HEK293T (cell line): ENCODE results near the gene PIK3CB.

Experiments
- BHLHE40 ChIP-seq: fragments of 450-650 bp; IDR thresholded peaks from 2 replicates; pipeline ENCODE4 v1.6.1; 2016; ENCODE audit warnings: mild to moderate bottlenecking, moderate library complexity, borderline replicate concordance
- CTBP1 ChIP-seq: fragments of 450-650 bp; IDR thresholded peaks from 2 replicates; pipeline ENCODE4 v1.6.1; 2016; ENCODE audit warnings: borderline replicate concordance
- ELF4 ChIP-seq: fragments of 450-650 bp; IDR thresholded peaks from 2 replicates; pipeline ENCODE4 v1.6.1; 2017; ENCODE audit warnings: antibody characterized with exemption
- FOXA1 ChIP-seq: fragments of 450-650 bp; IDR thresholded peaks from 2 replicates; pipeline ENCODE4 v1.6.1; 2016; ENCODE audit warnings: mild to moderate bottlenecking
- FOXM1 ChIP-seq: fragments of 450-650 bp; IDR thresholded peaks from 2 replicates; pipeline ENCODE4 v1.6.1; 2017; ENCODE audit warnings: mild to moderate bottlenecking, borderline replicate concordance
- NFRKB ChIP-seq: fragments of 450-650 bp; IDR thresholded peaks from 2 replicates; pipeline ENCODE4 v1.6.1; 2016; ENCODE audit warnings: mild to moderate bottlenecking, moderate library complexity
- SP1 ChIP-seq: fragments of 450-650 bp; IDR thresholded peaks from 2 replicates; pipeline ENCODE4 v1.6.1; 2017
- SUZ12 ChIP-seq: fragments of 450-650 bp; IDR thresholded peaks from 2 replicates; pipeline ENCODE4 v1.6.1; 2016; ENCODE audit warnings: mild to moderate bottlenecking
- TARDBP ChIP-seq: fragments of 450-650 bp; IDR thresholded peaks from 2 replicates; pipeline ENCODE4 v1.6.1; 2016
- ZNF384 ChIP-seq: fragments of 450-650 bp; IDR thresholded peaks from 2 replicates; pipeline ENCODE4 v1.6.1; 2016

DNA sequence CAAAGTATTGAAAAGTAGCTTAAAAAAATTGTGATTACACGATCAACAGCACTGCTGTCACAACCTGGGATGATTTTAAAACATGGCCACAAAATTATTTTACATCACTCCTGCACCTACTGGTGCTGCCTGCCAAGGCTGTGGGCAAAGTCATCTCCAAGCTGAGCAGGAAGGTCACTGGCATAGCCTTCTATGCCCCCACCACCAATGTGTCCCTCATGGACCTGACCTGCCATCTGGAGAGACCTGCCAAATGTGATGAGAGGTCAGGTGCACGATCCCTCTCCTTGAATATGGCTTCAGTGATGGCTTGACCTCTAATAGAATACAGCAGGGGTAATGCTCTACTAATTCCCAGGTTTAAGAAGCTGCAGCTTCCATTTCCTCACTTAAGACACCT is 57.8 kb downstream of the PIK3CB start:
- TF ChIP-seq FOXA1 (no peak), FOXM1 (no peak), SUZ12 (no peak), TARDBP (no peak), ZNF384 (no peak), BHLHE40 (no peak), ELF4 (no peak), NFRKB (no peak), SP1 (no peak), CTBP1 (no peak)
